Fibroblast of mammary gland (primary cell): Measurements from ENCODE around the gene IGSF3.

ENCODE experiments used
- DNase-seq: peaks from one replicate; pipeline ENCODE4 v3.0.0-alpha.2; 2010; ENCODE audit warnings: low read depth
- H3K4me3 ChIP-seq: 2 replicates; pipeline ENCODE4 v1.5.1; 2011; ENCODE audit warnings: low read depth, mild to moderate bottlenecking, low read length, moderate library complexity; ENCODE audit not compliant: control insufficient read depth
- TF ChIP-seq, protein P1 (sequence below): conservative IDR thresholded peaks from 2 replicates; pipeline ENCODE4 v1.5.1; 2011; ENCODE audit warnings: low read depth, low read length, inconsistent platforms; ENCODE audit not compliant: control insufficient read depth, insufficient read depth

Gene IGSF3

DNA sequence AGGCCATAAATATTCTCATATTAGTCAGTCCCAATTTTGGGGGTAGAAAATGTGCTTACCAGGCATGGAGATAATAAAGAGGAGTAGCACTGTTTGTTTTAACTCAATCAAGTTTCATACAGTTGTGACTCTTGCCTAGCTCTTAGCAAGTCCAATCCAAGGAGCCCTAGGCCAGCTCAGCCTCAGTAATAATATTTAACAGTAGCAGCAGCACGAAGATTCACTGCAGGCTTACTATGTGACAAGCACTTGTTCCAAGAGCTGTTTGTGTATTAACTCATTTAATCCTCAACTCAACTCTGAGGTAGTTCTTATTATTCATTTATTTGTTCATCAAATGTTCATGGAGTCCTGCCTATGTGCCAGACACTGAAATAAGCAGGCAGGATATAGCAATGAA is 109.0 kb downstream of the IGSF3 start:
- no peak for DNase-seq
- H3K4me3 ChIP-seq = no peak overlapping the region
- TF ChIP-seq, protein P1, sequence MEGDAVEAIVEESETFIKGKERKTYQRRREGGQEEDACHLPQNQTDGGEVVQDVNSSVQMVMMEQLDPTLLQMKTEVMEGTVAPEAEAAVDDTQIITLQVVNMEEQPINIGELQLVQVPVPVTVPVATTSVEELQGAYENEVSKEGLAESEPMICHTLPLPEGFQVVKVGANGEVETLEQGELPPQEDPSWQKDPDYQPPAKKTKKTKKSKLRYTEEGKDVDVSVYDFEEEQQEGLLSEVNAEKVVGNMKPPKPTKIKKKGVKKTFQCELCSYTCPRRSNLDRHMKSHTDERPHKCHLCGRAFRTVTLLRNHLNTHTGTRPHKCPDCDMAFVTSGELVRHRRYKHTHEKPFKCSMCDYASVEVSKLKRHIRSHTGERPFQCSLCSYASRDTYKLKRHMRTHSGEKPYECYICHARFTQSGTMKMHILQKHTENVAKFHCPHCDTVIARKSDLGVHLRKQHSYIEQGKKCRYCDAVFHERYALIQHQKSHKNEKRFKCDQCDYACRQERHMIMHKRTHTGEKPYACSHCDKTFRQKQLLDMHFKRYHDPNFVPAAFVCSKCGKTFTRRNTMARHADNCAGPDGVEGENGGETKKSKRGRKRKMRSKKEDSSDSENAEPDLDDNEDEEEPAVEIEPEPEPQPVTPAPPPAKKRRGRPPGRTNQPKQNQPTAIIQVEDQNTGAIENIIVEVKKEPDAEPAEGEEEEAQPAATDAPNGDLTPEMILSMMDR = no peak

DNA sequence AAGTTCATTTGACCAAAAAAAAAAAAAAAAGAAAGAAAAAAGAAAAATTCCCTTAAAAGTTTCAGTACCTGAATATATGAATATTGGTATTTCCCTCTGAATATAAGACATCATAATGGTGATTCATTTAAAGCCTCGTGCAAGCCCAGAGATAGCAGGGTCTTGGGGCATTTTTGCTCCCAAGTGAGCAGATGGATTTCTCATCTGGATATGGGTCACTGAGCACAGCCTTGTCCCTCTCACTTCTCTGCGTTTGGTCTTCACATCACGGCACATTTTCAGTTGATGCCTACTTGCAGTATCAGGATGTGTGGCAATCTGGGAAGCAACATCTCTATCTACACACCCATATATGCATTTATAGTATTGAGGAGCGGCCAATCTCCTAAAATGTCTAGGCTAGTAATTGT is 109.4 kb downstream of the IGSF3 start:
- no peak overlapping the region for H3K4me3 ChIP-seq
- TF ChIP-seq, protein P1 = no peak
- no peak for DNase-seq

DNA sequence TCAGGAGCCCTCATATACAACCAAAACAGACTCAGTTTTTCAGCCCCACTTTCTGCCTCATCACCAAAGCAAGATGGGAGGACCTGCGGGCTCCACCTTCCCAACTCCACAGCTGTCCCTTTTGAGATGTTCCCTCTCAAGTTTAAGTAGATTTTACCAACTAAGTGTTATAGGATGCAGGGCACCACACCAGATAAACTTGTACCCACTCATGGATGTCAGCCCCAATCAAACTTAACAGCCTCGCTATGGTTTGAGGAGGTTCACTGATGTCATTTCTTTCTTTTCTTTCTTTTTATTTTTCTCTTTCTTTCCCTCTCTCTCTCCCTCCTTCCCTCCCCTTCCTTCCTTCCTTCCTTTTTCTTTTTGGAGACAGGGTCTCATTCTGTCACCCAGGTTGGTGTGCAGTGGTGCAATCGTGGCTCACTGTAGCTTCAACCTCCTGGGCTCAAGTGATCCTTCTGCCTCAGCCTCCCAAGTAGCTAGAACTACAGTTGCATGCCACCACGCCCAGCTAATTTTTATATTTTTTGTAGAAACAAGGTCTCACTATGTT is 110.1 kb downstream of the IGSF3 start:
- H3K4me3 ChIP-seq = no peak overlapping the region
- DNase-seq = no peak
- TF ChIP-seq, protein P1 = no peak

DNA sequence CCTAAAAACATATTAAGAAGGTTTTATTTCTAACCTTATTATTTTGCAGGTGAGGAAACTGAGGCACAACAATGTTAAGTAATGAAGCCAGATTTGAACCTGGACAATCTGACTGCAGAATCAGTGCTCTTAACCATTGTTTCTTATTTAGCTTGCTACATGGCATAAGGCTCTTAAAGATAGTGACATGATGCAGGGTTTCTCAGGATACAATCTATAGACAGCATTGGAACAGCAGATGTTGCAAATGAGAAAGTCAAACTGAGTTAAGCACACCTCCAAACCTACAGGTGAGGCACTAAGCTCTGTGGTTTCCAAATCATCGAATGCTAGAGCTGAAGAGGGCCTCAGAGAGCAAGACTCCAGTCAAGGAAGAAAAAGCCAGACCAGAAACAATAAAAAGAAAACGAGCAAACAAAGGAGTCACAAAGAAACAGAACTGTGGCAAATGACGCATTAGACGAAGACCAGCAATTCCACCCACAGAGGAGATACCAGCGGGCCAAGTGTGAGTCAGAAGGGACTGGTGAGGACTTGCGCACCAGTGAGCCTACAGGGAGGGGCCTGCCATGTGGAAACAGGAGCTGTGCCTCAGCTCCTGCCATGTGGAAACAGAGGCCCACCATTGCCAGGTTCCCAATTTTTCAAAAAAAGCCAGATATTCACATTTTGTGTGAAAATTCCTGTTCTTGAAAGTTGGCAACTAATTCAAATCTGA is 111.1 kb downstream of the IGSF3 start:
- TF ChIP-seq, protein P1 = no peak
- DNase-seq = peak; percentile 99
- no peak overlapping the region for H3K4me3 ChIP-seq

DNA sequence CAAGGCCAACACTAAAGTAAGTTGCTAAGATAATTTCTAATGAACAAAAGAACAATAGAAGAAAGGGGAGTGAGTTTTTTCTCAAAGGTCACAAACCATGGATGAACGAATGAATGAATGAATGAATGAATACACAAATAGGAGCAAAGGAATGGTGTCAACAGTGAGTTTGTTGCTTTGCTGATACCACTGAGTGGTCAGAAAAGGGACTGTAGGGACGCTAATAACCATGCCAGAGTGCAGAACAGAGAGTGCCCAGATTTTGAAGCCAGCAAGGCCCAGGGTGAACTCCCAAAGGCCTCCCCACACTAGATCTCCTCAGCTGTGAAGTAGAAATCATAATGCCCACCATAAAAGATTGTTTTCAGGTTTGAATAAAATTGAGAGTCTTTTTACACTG is 112.6 kb downstream of the IGSF3 start:
- no peak for DNase-seq
- H3K4me3 ChIP-seq = no peak overlapping the region
- TF ChIP-seq, protein P1 = no peak

DNA sequence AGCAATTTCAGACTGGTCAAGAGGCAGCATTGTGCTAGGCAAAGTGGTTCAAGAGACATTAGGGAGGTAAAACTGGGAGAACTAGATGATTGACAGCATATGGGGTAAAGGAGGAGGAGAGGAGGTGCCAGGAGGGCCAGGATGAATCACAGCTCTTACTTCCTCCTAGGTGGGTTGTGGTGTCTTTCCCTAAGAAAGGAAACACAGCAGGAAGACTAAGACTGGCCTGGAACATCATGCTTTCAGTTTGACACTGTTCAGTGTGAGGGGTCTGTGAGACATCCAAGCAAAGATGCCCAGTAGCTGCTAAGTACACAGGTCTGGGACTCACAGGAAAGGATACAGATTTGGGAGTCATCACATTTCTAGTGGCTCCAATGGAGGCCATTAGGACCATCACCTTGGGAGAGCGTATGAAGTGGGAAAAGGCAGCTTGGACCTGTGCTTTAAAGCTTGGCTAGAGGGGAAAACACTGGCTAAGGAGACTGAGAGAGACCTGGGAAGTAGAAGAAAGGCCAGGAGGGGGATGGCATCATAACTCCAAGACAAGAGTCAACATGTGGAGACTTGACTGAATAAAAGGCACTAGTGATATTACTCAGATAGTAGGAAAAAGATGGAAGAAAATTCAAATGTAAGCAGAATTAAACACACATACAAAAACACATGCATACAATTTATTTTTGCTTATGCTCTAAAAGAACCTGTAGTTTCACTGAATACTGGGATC is 114.0 kb downstream of the IGSF3 start:
- H3K4me3 ChIP-seq = no peak overlapping the region
- TF ChIP-seq, protein P1 = no peak
- no peak for DNase-seq
